Lower lobe of right lung (tissue), 2 donors: ENCODE data around the gene TSPAN17. TPM values are rescaled to one million over a fixed set of nuclear protein-coding genes. Genes with fewer than 3 reads are reported as not detected.

Source experiments
- ATAC-seq, 2 donors: fragments of 200-7000 bp; cut with Tn5 transposase; one replicate each; pipeline ENCODE4 v1.9.1; 2020 to 2022; ENCODE audit warnings: mild to moderate bottlenecking in 2 of 2, moderate library complexity in 2 of 2
- DNase-seq: peaks from one replicate; pipeline ENCODE4 v3.0.0-alpha.2; 2020
- H3K27ac ChIP-seq: fragments of 200-600 bp; one replicate; pipeline ENCODE4 v1.8.0; 2022
- H3K27me3 ChIP-seq: fragments of 200-600 bp; one replicate; pipeline ENCODE4 v1.8.0; 2022; ENCODE audit warnings: low read depth
- H3K36me3 ChIP-seq: fragments of 200-600 bp; one replicate; pipeline ENCODE4 v1.8.0; 2022; ENCODE audit warnings: mild to moderate bottlenecking
- H3K4me1 ChIP-seq: fragments of 200-600 bp; one replicate; pipeline ENCODE4 v1.8.0; 2022
- H3K4me3 ChIP-seq: fragments of 200-600 bp; one replicate; pipeline ENCODE4 v1.8.0; 2022; ENCODE audit warnings: mild to moderate bottlenecking
- H3K9me3 ChIP-seq: fragments of 200-600 bp; one replicate; pipeline ENCODE4 v1.8.0; 2022
- CTCF ChIP-seq: fragments of 200-600 bp; IDR thresholded peaks from one replicate; pipeline ENCODE4 v1.8.0; 2022; ENCODE audit warnings: antibody characterized with exemption, mild to moderate bottlenecking
- intact Hi-C: fragments of 100-400 bp; cut with DNase I; formaldehyde crosslinking; loops from one replicate; pipeline ENCODE4 v1.11.0; 2022
- total RNA-seq: library from RNA; stranded (reverse); fragmentation: NEBNext Ultra II Directional; extraction: Animal tissue kit (Norgen Biotek cat#: 25700); gene quantifications from one replicate; pipeline ENCODE4 v1.2.1, GENCODE V29; 2021
- donor health status: DM: no; HTN: yes; CAD: no; lungs with severe emphysema.

Gene TSPAN17
- total RNA-seq, 1 donor from 2014 or later = 32.3 TPM

GRCh38 chr5:176647843-176648473, 674 bp downstream of the TSPAN17 start:
- H3K4me3 ChIP-seq = peak overlapping the region; percentile 81
- no peaks in the 10 kb centered on the region for H3K27me3 ChIP-seq
- TF ChIP-seq CTCF = no peak
- DNase-seq (peak; percentile 80), ATAC-seq (peak; percentile 0 to 20)
- intact Hi-C loops = no loop called here
- peaks cover 4% of the 10 kb centered on the region for H3K36me3 ChIP-seq
- peak overlapping the region; percentile 82 for H3K27ac ChIP-seq
- no peaks in the 10 kb centered on the region for H3K9me3 ChIP-seq
- peaks cover 21% of the 10 kb centered on the region for H3K4me1 ChIP-seq

- no peak for ATAC-seq
- peak overlapping the region; percentile 82 for H3K27ac ChIP-seq
- no peak for DNase-seq
Measured at GRCh38 chr5:176648474-176649194, 1.4 kb downstream of the TSPAN17 start.

GRCh38 chr5:176650354-176650884, 3.1 kb downstream of the TSPAN17 start:
- no peak for ATAC-seq
- intact Hi-C loops = no loop called here
- no peaks in the 10 kb centered on the region for H3K27me3 ChIP-seq

More at GRCh38 chr5:176648474-176649194, 1.4 kb downstream of the TSPAN17 start:
- H3K36me3 ChIP-seq = peaks cover 9% of the 10 kb centered on the region
- H3K9me3 ChIP-seq = no peaks in the 10 kb centered on the region
- H3K4me1 ChIP-seq = peaks cover 21% of the 10 kb centered on the region
- no peaks in the 10 kb centered on the region for H3K27me3 ChIP-seq
- peak overlapping the region; percentile 81 for H3K4me3 ChIP-seq
- no peak for TF ChIP-seq CTCF
- intact Hi-C loops = no loop called here

GRCh38 chr5:176651472-176651980, 4.2 kb downstream of the TSPAN17 start:
- no peak overlapping the region for H3K4me3 ChIP-seq
- no peak for ATAC-seq

More at GRCh38 chr5:176650354-176650884, 3.1 kb downstream of the TSPAN17 start:
- Histone ChIP-seq H3K4me1 (peaks cover 21% of the 10 kb centered on the region), H3K27ac (no peak overlapping the region), H3K9me3 (no peaks in the 10 kb centered on the region), H3K36me3 (peaks cover 24% of the 10 kb centered on the region), H3K4me3 (no peak overlapping the region)
- no peak for DNase-seq
- TF ChIP-seq CTCF = no peak

More at GRCh38 chr5:176651472-176651980, 4.2 kb downstream of the TSPAN17 start:
- no peak for TF ChIP-seq CTCF
- Histone ChIP-seq H3K36me3 (peaks cover 30% of the 10 kb centered on the region), H3K4me1 (peaks cover 20% of the 10 kb centered on the region), H3K9me3 (no peaks in the 10 kb centered on the region), H3K27me3 (no peaks in the 10 kb centered on the region), H3K27ac (no peak overlapping the region)
- no peak for DNase-seq
- intact Hi-C loops = no loop called here
